Left ventricle myocardium superior (tissue), 1 donor: ENCODE results near the gene CORO2B. TPM values are rescaled to one million over a fixed set of nuclear protein-coding genes. Genes with fewer than 3 reads are reported as not detected.

Experiments used
- ATAC-seq: fragments of 200-7000 bp; cut with Tn5 transposase; one replicate; pipeline ENCODE4 v1.9.1; 2020; ENCODE audit warnings: mild to moderate bottlenecking, moderate library complexity
- DNase-seq: peaks from one replicate; pipeline ENCODE4 v3.0.0-alpha.2; 2020
- intact Hi-C: fragments of 100-400 bp; cut with micrococcal nuclease; formaldehyde crosslinking; loops from one replicate; pipeline ENCODE4 v1.11.0; 2022
- total RNA-seq: library from RNA; stranded (reverse); fragmentation: NEBNext Ultra II Directional; extraction: Animal tissue kit (Norgen Biotek cat#: 25700); gene quantifications from one replicate; pipeline ENCODE4 v1.2.1, GENCODE V29; 2021
- donor health status: DM: no; HTN: yes; CAD: no; lungs with severe emphysema.

Gene CORO2B
- total RNA-seq, 1 donor from 2014 or later: 5.9 TPM

- no peak for ATAC-seq
- no peak for DNase-seq
- intact Hi-C loops: no loop called here
Measured at GRCh38 chr15:68764090-68764489, 185.3 kb downstream of the CORO2B start.

- DNase-seq (no peak), ATAC-seq (no peak)
- intact Hi-C loops: no loop called here
Measured at GRCh38 chr15:68765602-68766368, 187.0 kb downstream of the CORO2B start.

- no peak for DNase-seq
- intact Hi-C loops: no loop called here
- no peak for ATAC-seq
Measured at GRCh38 chr15:68767833-68768232, 189.0 kb downstream of the CORO2B start.

- intact Hi-C loops: no loop called here
- ATAC-seq: no peak
- no peak for DNase-seq
Measured at GRCh38 chr15:68768321-68768720, 189.5 kb downstream of the CORO2B start.

GRCh38 chr15:68769702-68770101 lies 190.9 kb downstream of the CORO2B start:
- ATAC-seq: no peak
- no peak for DNase-seq
- intact Hi-C loops: no loop called here

- ATAC-seq: no peak
- intact Hi-C loops: no loop called here
- no peak for DNase-seq
Measured at GRCh38 chr15:68770216-68770615, 191.4 kb downstream of the CORO2B start.

- no peak for ATAC-seq
- intact Hi-C loops: no loop called here
- DNase-seq: no peak
Measured at GRCh38 chr15:68773036-68773435, 194.2 kb downstream of the CORO2B start.

GRCh38 chr15:68774120-68774519 lies 195.3 kb downstream of the CORO2B start:
- ATAC-seq (peak; percentile 15), DNase-seq (no peak)
- intact Hi-C loops: no loop called here

- intact Hi-C loops: no loop called here
- peak; percentile 70 for DNase-seq
- ATAC-seq: peak; percentile 45
Measured at GRCh38 chr15:68774521-68775235, 195.9 kb downstream of the CORO2B start.

GRCh38 chr15:68775236-68775577 lies 196.4 kb downstream of the CORO2B start:
- intact Hi-C loops: no loop called here
- DNase-seq (no peak), ATAC-seq (no peak)

GRCh38 chr15:68775671-68776476 lies 197.1 kb downstream of the CORO2B start:
- ATAC-seq (peak; percentile 91), DNase-seq (peak; percentile 90)
- intact Hi-C loops: no loop called here

GRCh38 chr15:68776477-68777270 lies 197.9 kb downstream of the CORO2B start:
- ATAC-seq (no peak), DNase-seq (no peak)
- intact Hi-C loops: no loop called here

Other genes with a start within 250 kb of the CORO2B start
- gene ITGA11, start 146.8 kb upstream of the CORO2B start, total RNA-seq: 23.5 TPM
- 138 TPM for gene ANP32A, start 241.9 kb downstream of the CORO2B start, total RNA-seq